ENCODE measurements around the gene ASB10.

The ASB10 gene

GRCh38 chr7:151211155-151211772, 24.2 kb upstream of the ASB10 start:
- H3K27ac ChIP-seq (ENCODE audit: low read depth, low read length), result no peak overlapping the region
- H3K4me1 ChIP-seq (ENCODE audit: control insufficient read depth in 5 of 5, insufficient read depth in 5 of 5, low read length in 5 of 5), result no peaks in the 10 kb centered on the region
- H3K36me3 ChIP-seq (ENCODE audit: control insufficient read depth in 5 of 5, insufficient read depth in 5 of 5, low read length in 5 of 5), result peaks cover 8 to 42% (median 37%) of the 10 kb centered on the region in 5 donors
- no peak overlapping the region for H3K4me3 ChIP-seq (ENCODE audit: low read depth in 1 of 5, low read length in 5 of 5)
- peaks cover 3 to 7% (median 5%) of the 10 kb centered on the region in 5 donors for H3K27me3 ChIP-seq (ENCODE audit: control insufficient read depth in 5 of 5, insufficient read depth in 4 of 5, low read length in 5 of 5)
- H3K9me3 ChIP-seq (ENCODE audit: control insufficient read depth in 5 of 5, low read length in 5 of 5), result no peaks in the 10 kb centered on the region
- H3K9ac ChIP-seq (ENCODE audit: low read length in 5 of 5), result no peak overlapping the region

DNA sequence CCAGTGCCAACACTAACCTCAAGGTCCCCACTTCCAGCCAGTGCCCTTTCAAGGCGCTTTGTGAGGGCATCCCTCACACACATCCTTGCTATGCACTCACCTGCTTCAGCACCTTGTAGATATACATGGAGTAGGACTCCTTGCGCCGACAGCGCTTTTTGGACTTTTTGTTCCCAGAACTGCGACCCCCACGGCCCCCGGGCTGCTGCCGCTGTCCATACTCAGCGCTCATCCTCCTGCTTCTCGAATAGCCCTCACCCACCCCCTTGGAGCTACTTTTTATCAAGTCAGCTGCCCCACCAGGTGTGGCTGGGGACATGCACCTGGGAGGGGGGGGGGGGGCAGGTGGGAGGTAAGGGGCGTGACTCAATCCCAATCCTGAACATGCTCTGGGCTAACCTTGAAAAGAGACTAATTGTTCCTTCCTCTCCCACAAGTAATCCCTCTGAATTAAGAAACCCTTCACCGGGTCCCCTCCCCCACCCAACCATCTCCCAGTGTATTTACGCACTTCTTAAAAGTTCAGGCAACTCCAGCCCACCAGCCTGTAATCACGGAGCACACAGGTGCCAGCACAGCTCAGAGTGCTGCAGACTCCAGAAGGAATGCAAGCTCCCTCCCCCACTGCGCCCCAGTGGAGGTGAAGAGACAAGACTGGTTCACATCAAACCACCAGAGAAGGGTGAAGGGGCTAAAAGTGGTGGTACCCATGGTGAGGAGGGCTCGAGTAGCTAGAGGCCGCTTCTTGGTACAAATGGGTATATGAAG, 23.2 kb upstream of the ASB10 start, which contains the start of gene H2BK1:
Gene H2BK1 (minus strand): TSS at position 402 of the 768 bp plus-strand sequence. CDS start 170 bp downstream, at position 232.
- Histone ChIP-seq H3K9ac (ENCODE audit: low read length in 5 of 5) (no peak within 1 kb of the TSS), H3K36me3 (ENCODE audit: control insufficient read depth in 5 of 5, insufficient read depth in 5 of 5, low read length in 5 of 5) (peaks cover 4 to 32% (median 27%) of the 10 kb centered on the region in 5 donors), H3K27me3 (ENCODE audit: control insufficient read depth in 5 of 5, insufficient read depth in 4 of 5, low read length in 5 of 5) (peaks cover 9 to 15% (median 11%) of the 10 kb centered on the region in 5 donors), H3K9me3 (ENCODE audit: control insufficient read depth in 5 of 5, low read length in 5 of 5) (no peaks in the 10 kb centered on the region), H3K27ac (ENCODE audit: low read depth, low read length) (no peak within 1 kb of the TSS), H3K4me3 (ENCODE audit: low read depth in 1 of 5, low read length in 5 of 5) (no peak within 1 kb of the TSS), H3K4me1 (ENCODE audit: control insufficient read depth in 5 of 5, insufficient read depth in 5 of 5, low read length in 5 of 5) (no peaks in the 10 kb centered on the region)

- Histone ChIP-seq H3K27me3 (ENCODE audit: control insufficient read depth in 5 of 5, insufficient read depth in 4 of 5, low read length in 5 of 5) (peaks cover 11 to 22% (median 16%) of the 10 kb centered on the region in 5 donors), H3K27ac (ENCODE audit: low read depth, low read length) (no peak overlapping the region), H3K4me3 (ENCODE audit: low read depth in 1 of 5, low read length in 5 of 5) (no peak overlapping the region), H3K36me3 (ENCODE audit: control insufficient read depth in 5 of 5, insufficient read depth in 5 of 5, low read length in 5 of 5) (peaks cover 4 to 25% (median 21%) of the 10 kb centered on the region in 5 donors), H3K4me1 (ENCODE audit: control insufficient read depth in 5 of 5, insufficient read depth in 5 of 5, low read length in 5 of 5) (no peaks in the 10 kb centered on the region), H3K9ac (ENCODE audit: low read length in 5 of 5) (no peak overlapping the region), H3K9me3 (ENCODE audit: control insufficient read depth in 5 of 5, low read length in 5 of 5) (no peaks in the 10 kb centered on the region)
Measured at GRCh38 chr7:151209588-151209987, 22.5 kb upstream of the ASB10 start.

DNA sequence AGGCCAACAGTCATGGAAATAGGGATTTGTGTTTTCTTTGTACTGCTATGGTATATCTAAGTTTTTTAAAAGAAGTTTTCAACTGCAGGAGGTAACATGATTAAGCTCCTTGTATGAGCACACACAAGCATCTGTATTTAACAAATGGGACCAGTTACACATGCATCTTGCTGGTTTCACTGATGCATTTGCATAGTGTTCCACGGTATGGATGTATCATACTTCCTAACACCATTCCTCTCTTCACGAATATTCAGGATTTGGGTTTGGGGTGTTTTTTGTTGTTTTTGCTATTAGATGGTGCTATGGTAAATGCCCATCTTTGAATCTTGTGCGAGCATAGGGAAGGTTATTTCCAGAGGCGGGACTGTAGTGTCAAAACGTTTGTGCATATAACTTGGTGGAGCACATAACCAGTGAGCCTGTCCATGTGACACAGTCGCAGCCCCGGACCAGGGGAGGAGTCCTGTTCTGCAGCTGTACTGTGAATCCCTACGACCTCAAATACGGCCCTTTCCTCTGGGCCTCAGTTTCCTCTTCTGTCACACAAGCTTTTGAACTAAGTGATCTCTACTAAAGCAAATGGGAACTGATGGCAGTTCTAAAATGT, 21.3 kb upstream of the ASB10 start:
- Histone ChIP-seq H3K27ac (ENCODE audit: low read depth, low read length) (no peak overlapping the region), H3K4me1 (ENCODE audit: control insufficient read depth in 5 of 5, insufficient read depth in 5 of 5, low read length in 5 of 5) (no peaks in the 10 kb centered on the region), H3K4me3 (ENCODE audit: low read depth in 1 of 5, low read length in 5 of 5) (no peak overlapping the region), H3K9me3 (ENCODE audit: control insufficient read depth in 5 of 5, low read length in 5 of 5) (no peaks in the 10 kb centered on the region), H3K9ac (ENCODE audit: low read length in 5 of 5) (no peak overlapping the region), H3K27me3 (ENCODE audit: control insufficient read depth in 5 of 5, insufficient read depth in 4 of 5, low read length in 5 of 5) (peaks cover 16 to 27% (median 21%) of the 10 kb centered on the region in 5 donors), H3K36me3 (ENCODE audit: control insufficient read depth in 5 of 5, insufficient read depth in 5 of 5, low read length in 5 of 5) (peaks cover 0 to 13% (median 8%) of the 10 kb centered on the region in 5 donors)

GRCh38 chr7:151207804-151208203, 20.8 kb upstream of the ASB10 start:
- H3K4me1 ChIP-seq (ENCODE audit: control insufficient read depth in 5 of 5, insufficient read depth in 5 of 5, low read length in 5 of 5), result no peaks in the 10 kb centered on the region
- H3K27me3 ChIP-seq (ENCODE audit: control insufficient read depth in 5 of 5, insufficient read depth in 4 of 5, low read length in 5 of 5), result peaks cover 19 to 27% (median 21%) of the 10 kb centered on the region in 5 donors
- H3K9me3 ChIP-seq (ENCODE audit: control insufficient read depth in 5 of 5, low read length in 5 of 5), result no peaks in the 10 kb centered on the region
- peaks cover 0 to 7% (median 3%) of the 10 kb centered on the region in 5 donors for H3K36me3 ChIP-seq (ENCODE audit: control insufficient read depth in 5 of 5, insufficient read depth in 5 of 5, low read length in 5 of 5)
- no peak overlapping the region for H3K4me3 ChIP-seq (ENCODE audit: low read depth in 1 of 5, low read length in 5 of 5)
- H3K9ac ChIP-seq (ENCODE audit: low read length in 5 of 5), result no peak overlapping the region
- H3K27ac ChIP-seq (ENCODE audit: low read depth, low read length), result no peak overlapping the region

- no peaks in the 10 kb centered on the region for H3K4me1 ChIP-seq (ENCODE audit: control insufficient read depth in 5 of 5, insufficient read depth in 5 of 5, low read length in 5 of 5)
- H3K36me3 ChIP-seq (ENCODE audit: control insufficient read depth in 5 of 5, insufficient read depth in 5 of 5, low read length in 5 of 5), result peaks cover 0 to 2% (median 0%) of the 10 kb centered on the region in 5 donors
Measured at GRCh38 chr7:151207315-151207714, 20.3 kb upstream of the ASB10 start.

GRCh38 chr7:151206914-151207313, 19.9 kb upstream of the ASB10 start:
- H3K27ac ChIP-seq (ENCODE audit: low read depth, low read length), result no peak overlapping the region
- no peak overlapping the region for H3K9ac ChIP-seq (ENCODE audit: low read length in 5 of 5)
- H3K4me3 ChIP-seq (ENCODE audit: low read depth in 1 of 5, low read length in 5 of 5), result no peak overlapping the region
- no peaks in the 10 kb centered on the region for H3K9me3 ChIP-seq (ENCODE audit: control insufficient read depth in 5 of 5, low read length in 5 of 5)
- no peaks in the 10 kb centered on the region for H3K36me3 ChIP-seq (ENCODE audit: control insufficient read depth in 5 of 5, insufficient read depth in 5 of 5, low read length in 5 of 5)
- no peaks in the 10 kb centered on the region for H3K4me1 ChIP-seq (ENCODE audit: control insufficient read depth in 5 of 5, insufficient read depth in 5 of 5, low read length in 5 of 5)
- H3K27me3 ChIP-seq (ENCODE audit: control insufficient read depth in 5 of 5, insufficient read depth in 4 of 5, low read length in 5 of 5), result peaks cover 19 to 27% (median 21%) of the 10 kb centered on the region in 5 donors

More at GRCh38 chr7:151207315-151207714, 20.3 kb upstream of the ASB10 start:
- no peak overlapping the region for H3K9ac ChIP-seq (ENCODE audit: low read length in 5 of 5)
- H3K27ac ChIP-seq (ENCODE audit: low read depth, low read length), result no peak overlapping the region
- H3K9me3 ChIP-seq (ENCODE audit: control insufficient read depth in 5 of 5, low read length in 5 of 5), result no peaks in the 10 kb centered on the region
- H3K4me3 ChIP-seq (ENCODE audit: low read depth in 1 of 5, low read length in 5 of 5), result no peak overlapping the region
- peaks cover 19 to 27% (median 21%) of the 10 kb centered on the region in 5 donors for H3K27me3 ChIP-seq (ENCODE audit: control insufficient read depth in 5 of 5, insufficient read depth in 4 of 5, low read length in 5 of 5)

DNA sequence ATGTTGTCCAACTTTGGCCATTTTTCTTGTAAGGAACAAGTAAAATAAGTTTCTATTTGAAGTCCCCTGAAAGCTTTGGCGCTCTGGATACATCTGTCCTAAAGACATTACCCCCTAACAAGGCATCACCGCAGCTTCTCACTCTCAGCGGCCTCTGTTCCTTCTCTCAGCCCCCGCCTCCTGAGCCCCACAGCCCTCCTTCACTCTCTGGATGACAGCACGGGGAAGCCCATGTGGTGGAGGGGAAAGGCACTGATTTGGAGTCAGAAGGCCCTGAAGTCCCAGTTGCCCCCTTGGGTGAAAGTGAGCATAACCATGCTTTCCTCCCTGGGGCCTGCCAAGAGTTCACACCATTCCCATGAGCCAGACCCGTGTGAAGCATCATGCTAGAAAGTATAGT, 18.7 kb upstream of the ASB10 start:
- Histone ChIP-seq H3K36me3 (ENCODE audit: control insufficient read depth in 5 of 5, insufficient read depth in 5 of 5, low read length in 5 of 5) (no peaks in the 10 kb centered on the region), H3K9ac (ENCODE audit: low read length in 5 of 5) (no peak overlapping the region), H3K27me3 (ENCODE audit: control insufficient read depth in 5 of 5, insufficient read depth in 4 of 5, low read length in 5 of 5) (peaks cover 19 to 27% (median 21%) of the 10 kb centered on the region in 5 donors), H3K27ac (ENCODE audit: low read depth, low read length) (no peak overlapping the region), H3K9me3 (ENCODE audit: control insufficient read depth in 5 of 5, low read length in 5 of 5) (no peaks in the 10 kb centered on the region), H3K4me3 (ENCODE audit: low read depth in 1 of 5, low read length in 5 of 5) (no peak overlapping the region), H3K4me1 (ENCODE audit: control insufficient read depth in 5 of 5, insufficient read depth in 5 of 5, low read length in 5 of 5) (no peaks in the 10 kb centered on the region)

DNA sequence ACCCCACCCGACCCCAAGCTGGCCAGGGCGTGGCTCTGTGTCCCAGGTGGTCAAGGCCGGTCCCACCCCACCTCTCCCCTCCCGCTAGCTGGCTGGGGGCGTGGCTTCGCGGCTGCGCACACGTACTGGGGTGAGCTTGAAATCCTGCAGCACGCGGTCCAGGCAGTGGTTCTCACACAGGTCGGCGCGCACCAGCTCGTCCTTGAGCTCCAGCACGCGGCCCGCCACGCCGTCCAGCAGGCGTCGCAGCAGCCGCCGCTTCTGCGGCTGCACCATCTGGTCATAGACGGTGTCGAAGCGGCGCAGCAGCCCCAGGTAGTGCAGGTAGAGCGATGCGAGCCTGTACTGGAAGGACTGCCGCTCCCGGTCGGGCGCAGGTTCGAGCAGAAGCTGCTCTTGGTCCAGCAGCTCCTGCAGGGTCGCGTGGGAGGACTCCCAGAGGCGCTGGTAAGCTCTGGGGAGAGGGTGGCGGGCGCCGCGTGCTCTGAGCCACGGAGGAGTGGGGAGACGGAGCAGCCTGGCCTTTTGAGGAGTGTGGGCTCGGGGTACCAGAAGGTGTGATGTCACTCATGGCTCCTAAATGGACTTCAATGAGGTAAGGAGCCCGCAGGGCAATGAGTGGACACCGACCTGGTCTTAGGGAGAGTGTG, 17.5 kb upstream of the ASB10 start:
- H3K4me3 ChIP-seq (ENCODE audit: low read depth in 1 of 5, low read length in 5 of 5), result no peak overlapping the region
- no peaks in the 10 kb centered on the region for H3K36me3 ChIP-seq (ENCODE audit: control insufficient read depth in 5 of 5, insufficient read depth in 5 of 5, low read length in 5 of 5)

More for the DNA sequence above, 17.5 kb upstream of the ASB10 start:
- Histone ChIP-seq H3K27me3 (ENCODE audit: control insufficient read depth in 5 of 5, insufficient read depth in 4 of 5, low read length in 5 of 5) (peaks cover 19 to 27% (median 21%) of the 10 kb centered on the region in 5 donors), H3K9ac (ENCODE audit: low read length in 5 of 5) (no peak overlapping the region), H3K9me3 (ENCODE audit: control insufficient read depth in 5 of 5, low read length in 5 of 5) (no peaks in the 10 kb centered on the region), H3K4me1 (ENCODE audit: control insufficient read depth in 5 of 5, insufficient read depth in 5 of 5, low read length in 5 of 5) (peaks cover 0 to 8% (median 6%) of the 10 kb centered on the region in 5 donors), H3K27ac (ENCODE audit: low read depth, low read length) (no peak overlapping the region)

All from subcutaneous abdominal adipose tissue (tissue), 5 donors.